ENCODE data around the gene TTC9B.

The TTC9B gene

DNA sequence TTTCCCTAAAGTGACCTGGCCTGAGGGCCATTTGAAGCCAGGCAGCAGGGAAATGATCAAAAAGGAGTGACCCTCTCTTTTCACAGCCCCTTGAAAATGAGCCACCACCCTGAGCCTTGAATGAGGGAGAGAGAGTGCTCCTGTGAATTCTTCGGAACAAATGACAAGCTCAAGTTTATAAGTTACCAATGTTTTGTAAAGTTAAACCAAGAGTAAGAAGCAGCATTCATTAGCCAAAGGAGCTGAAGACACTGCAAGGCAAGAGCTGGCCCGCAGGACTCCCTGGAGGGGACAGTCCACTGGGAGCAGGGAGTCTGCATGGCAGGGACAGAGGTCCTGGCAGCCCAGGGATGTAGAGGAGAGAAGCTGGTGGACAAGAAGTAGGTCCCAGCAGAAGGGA, 25.0 kb upstream of the TTC9B start:
- DNase-seq (no peak), ATAC-seq (ENCODE audit: insufficient read depth, low read depth) (no peak)
- Histone ChIP-seq H2AFZ (ENCODE audit: low read depth, low read length) (no peak overlapping the region), H3K79me2 (ENCODE audit: insufficient read depth, low read length) (peaks cover 35% of the 10 kb centered on the region), H3K9ac (ENCODE audit: low read depth, low read length) (no peak overlapping the region), H3K36me3 (ENCODE audit: insufficient read depth, low read length) (peaks cover 72% of the 10 kb centered on the region), H3K4me3 (ENCODE audit: low read depth in 1 of 2, low read length in 2 of 2) (no peak overlapping the region), H3K4me1 (ENCODE audit: insufficient read depth, low read length) (no peaks in the 10 kb centered on the region), H3K4me2 (ENCODE audit: insufficient read depth, low read length) (no peak overlapping the region), H4K20me1 (ENCODE audit: insufficient read depth, low read length) (peaks cover 55% of the 10 kb centered on the region), H3K27me3 (ENCODE audit: insufficient read depth, low read length, poor library complexity) (no peaks in the 10 kb centered on the region), H3K27ac (ENCODE audit: low read length) (no peak overlapping the region), H3K9me3 (ENCODE audit: insufficient read depth, low read length, severe bottlenecking) (no peaks in the 10 kb centered on the region)
- TF ChIP-seq, protein P1, sequence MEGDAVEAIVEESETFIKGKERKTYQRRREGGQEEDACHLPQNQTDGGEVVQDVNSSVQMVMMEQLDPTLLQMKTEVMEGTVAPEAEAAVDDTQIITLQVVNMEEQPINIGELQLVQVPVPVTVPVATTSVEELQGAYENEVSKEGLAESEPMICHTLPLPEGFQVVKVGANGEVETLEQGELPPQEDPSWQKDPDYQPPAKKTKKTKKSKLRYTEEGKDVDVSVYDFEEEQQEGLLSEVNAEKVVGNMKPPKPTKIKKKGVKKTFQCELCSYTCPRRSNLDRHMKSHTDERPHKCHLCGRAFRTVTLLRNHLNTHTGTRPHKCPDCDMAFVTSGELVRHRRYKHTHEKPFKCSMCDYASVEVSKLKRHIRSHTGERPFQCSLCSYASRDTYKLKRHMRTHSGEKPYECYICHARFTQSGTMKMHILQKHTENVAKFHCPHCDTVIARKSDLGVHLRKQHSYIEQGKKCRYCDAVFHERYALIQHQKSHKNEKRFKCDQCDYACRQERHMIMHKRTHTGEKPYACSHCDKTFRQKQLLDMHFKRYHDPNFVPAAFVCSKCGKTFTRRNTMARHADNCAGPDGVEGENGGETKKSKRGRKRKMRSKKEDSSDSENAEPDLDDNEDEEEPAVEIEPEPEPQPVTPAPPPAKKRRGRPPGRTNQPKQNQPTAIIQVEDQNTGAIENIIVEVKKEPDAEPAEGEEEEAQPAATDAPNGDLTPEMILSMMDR (IDR thresholded peaks at IDR 0.05; ENCODE audit: borderline replicate concordance, extremely low read depth, low read length, poor library complexity, severe bottlenecking): no peak
- no peak for TF ChIP-seq EZH2 (IDR thresholded peaks at IDR 0.05; ENCODE audit: borderline replicate concordance, low read depth, low read length, severe bottlenecking)

- no peak for ATAC-seq (ENCODE audit: insufficient read depth, low read depth)
- TF ChIP-seq, protein P1 (IDR thresholded peaks at IDR 0.05; ENCODE audit: borderline replicate concordance, extremely low read depth, low read length, poor library complexity, severe bottlenecking): no peak
- TF ChIP-seq EZH2 (IDR thresholded peaks at IDR 0.05; ENCODE audit: borderline replicate concordance, low read depth, low read length, severe bottlenecking): no peak
These were observed 24.3 kb upstream of the TTC9B start for GRCh38 chr19:40242480-40242879.

DNA sequence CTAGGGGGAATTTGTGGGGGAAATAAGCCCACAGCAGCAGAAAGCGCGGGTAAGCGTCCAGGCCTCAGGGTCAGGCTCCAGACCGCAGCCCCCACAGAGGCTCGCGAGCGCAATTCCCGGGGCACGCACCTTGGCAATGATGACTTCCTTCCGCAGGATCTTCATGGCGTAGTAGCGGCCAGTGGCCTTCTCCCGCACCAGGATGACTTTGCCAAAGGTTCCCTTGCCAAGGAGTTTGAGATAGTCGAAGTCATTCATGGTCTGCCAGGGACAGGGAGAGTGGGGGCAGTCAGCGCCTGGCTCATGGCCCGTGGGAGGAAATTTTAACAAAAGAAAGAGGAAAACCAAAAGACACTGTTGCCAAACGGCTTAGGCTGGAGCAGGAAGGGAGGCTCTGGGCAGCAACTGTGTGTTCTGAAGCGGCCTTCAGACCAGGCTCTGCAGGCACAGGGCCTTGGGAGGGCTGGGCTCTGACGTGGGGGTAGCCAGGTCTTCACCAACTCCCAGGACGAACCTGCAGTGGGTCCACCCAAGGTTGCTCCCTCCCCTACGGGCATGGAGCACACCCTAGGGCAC, 23.7 kb upstream of the TTC9B start:
- H3K27me3 ChIP-seq (ENCODE audit: insufficient read depth, low read length, poor library complexity): no peaks in the 10 kb centered on the region
- no peak overlapping the region for H2AFZ ChIP-seq (ENCODE audit: low read depth, low read length)
- H3K36me3 ChIP-seq (ENCODE audit: insufficient read depth, low read length): peaks cover 74% of the 10 kb centered on the region
- H3K4me2 ChIP-seq (ENCODE audit: insufficient read depth, low read length): no peak overlapping the region
- no peaks in the 10 kb centered on the region for H3K4me1 ChIP-seq (ENCODE audit: insufficient read depth, low read length)
- no peak overlapping the region for H3K4me3 ChIP-seq (ENCODE audit: low read depth in 1 of 2, low read length in 2 of 2)
- ATAC-seq (ENCODE audit: insufficient read depth, low read depth) (no peak), DNase-seq (no peak)
- no peaks in the 10 kb centered on the region for H3K9me3 ChIP-seq (ENCODE audit: insufficient read depth, low read length, severe bottlenecking)
- H3K79me2 ChIP-seq (ENCODE audit: insufficient read depth, low read length): peaks cover 23% of the 10 kb centered on the region
- no peak overlapping the region for H3K9ac ChIP-seq (ENCODE audit: low read depth, low read length)
- H4K20me1 ChIP-seq (ENCODE audit: insufficient read depth, low read length): peaks cover 44% of the 10 kb centered on the region
- TF ChIP-seq EZH2 (IDR thresholded peaks at IDR 0.05; ENCODE audit: borderline replicate concordance, low read depth, low read length, severe bottlenecking): no peak
- TF ChIP-seq, protein P1 (IDR thresholded peaks at IDR 0.05; ENCODE audit: borderline replicate concordance, extremely low read depth, low read length, poor library complexity, severe bottlenecking): no peak
- H3K27ac ChIP-seq (ENCODE audit: low read length): no peak overlapping the region

More at GRCh38 chr19:40242480-40242879, 24.3 kb upstream of the TTC9B start:
- Histone ChIP-seq H3K79me2 (ENCODE audit: insufficient read depth, low read length) (peaks cover 28% of the 10 kb centered on the region), H3K9ac (ENCODE audit: low read depth, low read length) (no peak overlapping the region), H3K4me1 (ENCODE audit: insufficient read depth, low read length) (no peaks in the 10 kb centered on the region), H3K27me3 (ENCODE audit: insufficient read depth, low read length, poor library complexity) (no peaks in the 10 kb centered on the region), H3K36me3 (ENCODE audit: insufficient read depth, low read length) (peaks cover 72% of the 10 kb centered on the region), H3K4me3 (ENCODE audit: low read depth in 1 of 2, low read length in 2 of 2) (no peak overlapping the region), H4K20me1 (ENCODE audit: insufficient read depth, low read length) (peaks cover 50% of the 10 kb centered on the region), H3K27ac (ENCODE audit: low read length) (no peak overlapping the region), H3K4me2 (ENCODE audit: insufficient read depth, low read length) (no peak overlapping the region), H3K9me3 (ENCODE audit: insufficient read depth, low read length, severe bottlenecking) (no peaks in the 10 kb centered on the region), H2AFZ (ENCODE audit: low read depth, low read length) (no peak overlapping the region)
- DNase-seq: no peak

Measured in DND-41 (cell line).